GM12892 (cell line): ENCODE results near the gene NR2E1. TPM values are rescaled to one million over a fixed set of nuclear protein-coding genes. Genes with fewer than 3 reads are reported as not detected.

Experiments used
- DNase-seq: peaks from one replicate; pipeline ENCODE4 v3.0.0; 2011; ENCODE audit not compliant: insufficient read length
- FAIRE-seq: peaks from 2 replicates; lab custom pipeline; 2011; peaks lifted over from hg19 to GRCh38; lab: Jason Lieb, UNC
- POLR2A ChIP-seq: IDR thresholded peaks from 2 replicates; pipeline ENCODE4 v1.6.1; 2011; ENCODE audit warnings: low read depth, low read length, control low read depth
- POLR2AphosphoS5 ChIP-seq: IDR thresholded peaks from 2 replicates; pipeline ENCODE4 v1.6.1; 2011; ENCODE audit warnings: low read depth, low read length, control low read depth
- TAF1 ChIP-seq: IDR thresholded peaks from 2 replicates; pipeline ENCODE4 v1.6.1; 2011; ENCODE audit warnings: low read depth, mild to moderate bottlenecking, control low read depth, low read length, borderline replicate concordance
- polyA plus RNA-seq: library from polyadenylated mRNA; unstranded; fragments of >200 nt; gene quantifications from one replicate; pipeline ENCODE4 v1.2.1, GENCODE V29; 2012; ENCODE audit warnings: missing spikeins, inconsistent platforms; ENCODE audit not compliant: missing spikeins

NR2E1 gene
- polyA plus RNA-seq = not detected

DNA sequence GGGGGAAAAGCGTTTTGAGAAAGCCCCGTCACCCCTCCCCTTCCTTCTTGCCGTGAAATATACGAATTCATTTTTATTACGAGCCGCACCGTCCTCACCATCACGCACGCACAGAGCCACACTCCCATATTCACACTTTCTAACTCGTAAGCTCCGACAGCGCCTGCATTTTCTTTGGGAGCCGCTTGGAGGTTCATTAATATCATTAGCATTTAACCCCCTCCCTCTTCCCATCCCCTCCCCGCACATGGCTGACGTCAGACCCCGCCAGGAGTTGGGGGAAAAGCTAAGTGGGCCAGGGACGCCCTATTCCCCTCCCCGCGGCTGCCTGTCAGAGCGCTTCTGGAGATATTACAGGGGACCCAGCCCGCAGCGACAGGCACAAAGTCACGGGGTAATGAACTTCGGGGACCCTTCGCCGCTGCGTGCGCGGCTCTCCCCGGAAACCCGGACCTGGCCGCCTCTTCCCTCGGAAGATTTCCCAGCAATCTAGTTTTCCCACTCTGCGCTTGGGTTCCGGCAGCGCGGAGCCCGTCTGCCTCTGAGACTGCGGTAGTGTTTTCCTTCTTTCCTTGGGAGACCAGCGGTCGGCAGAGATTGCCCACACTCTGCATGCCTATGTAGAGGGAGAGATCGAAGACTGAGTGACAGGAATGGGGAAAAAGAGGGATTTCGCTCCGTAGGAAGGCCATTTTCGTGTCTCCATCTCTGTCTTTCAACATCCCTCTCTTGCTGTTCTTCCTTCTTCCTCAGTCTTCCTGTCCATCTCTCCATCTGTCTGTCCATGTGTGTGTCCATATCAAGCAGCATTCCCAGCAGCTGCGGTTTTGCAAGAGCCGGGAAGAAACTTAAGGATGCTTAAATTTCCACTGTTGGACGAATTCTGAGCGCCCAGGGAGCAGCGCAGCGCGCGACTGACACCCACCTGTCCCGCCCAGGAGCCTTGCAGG, at the start of gene NR2E1:
TSS of gene NR2E1 (plus strand) at position 309 of the 950 bp plus-strand sequence. CDS start 744 bp downstream, outside the sequence.
- FAIRE-seq = no peak
- TF ChIP-seq TAF1 (no peak), POLR2A (no peak), POLR2AphosphoS5 (no peak)
- no peak for DNase-seq

- FAIRE-seq (no peak), DNase-seq (no peak)
- TF ChIP-seq TAF1 (no peak), POLR2A (no peak), POLR2AphosphoS5 (no peak)
Measured at GRCh38 chr6:108116546-108117426, 49.0 kb upstream of the NR2E1 start.

- no peak for TF ChIP-seq POLR2A
- no peak for TF ChIP-seq POLR2AphosphoS5
- TF ChIP-seq TAF1 = no peak
- no peak for FAIRE-seq
- no peak for DNase-seq
Measured at GRCh38 chr6:108117427-108118358, 48.1 kb upstream of the NR2E1 start.

- DNase-seq = no peak
- no peak for FAIRE-seq
- no peak for TF ChIP-seq POLR2A
- TF ChIP-seq TAF1 = no peak
- no peak for TF ChIP-seq POLR2AphosphoS5
Measured at GRCh38 chr6:108118359-108118724, 47.5 kb upstream of the NR2E1 start.

GRCh38 chr6:108118810-108119768, 46.7 kb upstream of the NR2E1 start:
- TF ChIP-seq POLR2A = no peak
- TF ChIP-seq POLR2AphosphoS5 = no peak
- no peak for TF ChIP-seq TAF1
- no peak for FAIRE-seq
- no peak for DNase-seq

DNA sequence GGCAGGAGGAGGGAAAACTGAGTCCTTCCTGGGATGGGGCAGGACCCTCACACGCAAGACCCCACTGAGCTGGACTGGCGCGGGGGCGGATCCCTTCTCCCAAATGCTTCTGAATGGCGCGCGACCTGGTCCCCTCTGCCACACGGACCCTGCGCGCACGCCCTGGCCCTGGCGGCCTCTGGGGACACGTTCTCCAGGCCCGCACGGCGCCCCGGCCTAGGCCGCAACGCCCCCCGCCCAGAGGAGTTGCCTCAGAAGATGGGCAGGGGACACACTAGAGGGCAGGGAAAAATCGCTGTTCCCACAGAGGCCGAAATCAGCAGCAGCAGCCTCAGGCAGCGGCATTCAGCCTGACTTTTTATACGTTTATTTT, 46.1 kb upstream of the NR2E1 start:
- FAIRE-seq (no peak), DNase-seq (no peak)

GRCh38 chr6:108120311-108120710, 45.5 kb upstream of the NR2E1 start:
- FAIRE-seq = no peak

More for the DNA sequence above, 46.1 kb upstream of the NR2E1 start:
- TF ChIP-seq TAF1 = no peak
- TF ChIP-seq POLR2A = no peak
- no peak for TF ChIP-seq POLR2AphosphoS5

GRCh38 chr6:108121612-108122011, 44.2 kb upstream of the NR2E1 start:
- TF ChIP-seq TAF1 (no peak), POLR2AphosphoS5 (no peak), POLR2A (no peak)
- DNase-seq (no peak), FAIRE-seq (no peak)

More at GRCh38 chr6:108120311-108120710, 45.5 kb upstream of the NR2E1 start:
- no peak for TF ChIP-seq POLR2A
- TF ChIP-seq TAF1 = no peak
- no peak for TF ChIP-seq POLR2AphosphoS5
- no peak for DNase-seq

GRCh38 chr6:108123481-108123929, 42.3 kb upstream of the NR2E1 start:
- DNase-seq (no peak), FAIRE-seq (no peak)
- TF ChIP-seq POLR2A (no peak), POLR2AphosphoS5 (no peak), TAF1 (no peak)

- DNase-seq (no peak), FAIRE-seq (no peak)
- TF ChIP-seq TAF1 (no peak), POLR2A (no peak), POLR2AphosphoS5 (no peak)
Measured at GRCh38 chr6:108123946-108124345, 41.9 kb upstream of the NR2E1 start.
